Breast epithelium (tissue), 4 donors: Measurements from ENCODE around the gene DCDC2B. TPM values are rescaled to one million over a fixed set of nuclear protein-coding genes. Genes with fewer than 3 reads are reported as not detected.
A peak's percentile ranks its signal among the peaks of the same experiment; 100 is the strongest.

Source experiments
- DNase-seq, 2 donors: peaks; one replicate each; pipeline ENCODE4 v3.0.0-alpha.2; 2019; ENCODE audit warnings: low spot score in 2 of 2
- H3K27ac ChIP-seq, 2 donors: fragments of 200-600 bp; sonication (generic) in 1 of 2; one replicate each; pipeline ENCODE4 v1.5.1; 2016 to 2019; ENCODE audit warnings: mild to moderate bottlenecking in 1 of 2
- H3K27me3 ChIP-seq, 2 donors: fragments of 200-600 bp; sonication (generic) in 1 of 2; one replicate each; pipeline versions ENCODE4 v1.5.1 to v1.6.0; 2017 to 2019; ENCODE audit warnings: control low read depth in 1 of 2, mild to moderate bottlenecking in 1 of 2
- H3K36me3 ChIP-seq: fragments of 200-600 bp; one replicate; pipeline ENCODE4 v1.5.1; 2019
- H3K4me1 ChIP-seq, 2 donors: fragments of 200-600 bp; sonication (generic); one replicate each; pipeline ENCODE4 v1.5.1; 2016 to 2019; ENCODE audit warnings: control low read depth in 1 of 2
- H3K4me3 ChIP-seq, 3 donors: fragments of 200-600 bp; sonication (generic); 1 replicate in 2 of 3; 2 replicates in 1 of 3; pipeline ENCODE4 v1.5.1; 2016 to 2019; ENCODE audit warnings: mild to moderate bottlenecking in 3 of 3, moderate library complexity in 2 of 3
- H3K9me3 ChIP-seq, 2 donors: fragments of 200-600 bp; sonication (generic) in 1 of 2; one replicate each; pipeline ENCODE4 v1.5.1; 2016 to 2019; ENCODE audit warnings: control low read depth in 1 of 2
- CTCF ChIP-seq, 3 donors: fragments of 450-650 bp; IDR thresholded peaks; one replicate each; pipeline ENCODE4 v1.5.1; 2016 to 2017; ENCODE audit warnings: antibody characterized with exemption in 3 of 3, mild to moderate bottlenecking in 3 of 3, moderate library complexity in 3 of 3
- POLR2A ChIP-seq: fragments of 450-650 bp; IDR thresholded peaks from one replicate; pipeline ENCODE4 v1.6.1; 2016; ENCODE audit warnings: antibody characterized with exemption, mild to moderate bottlenecking, moderate library complexity
- POLR2AphosphoS5 ChIP-seq, 3 donors: sonication (generic); formaldehyde crosslinking; IDR thresholded peaks; one replicate each; pipeline ENCODE4 v1.6.1; 2017; ENCODE audit warnings: antibody characterized with exemption in 3 of 3
- intact Hi-C: fragments of 100-400 bp; cut with DNase I; formaldehyde crosslinking; loops from one replicate; pipeline ENCODE4 v1.15.1; 2023; ENCODE audit warnings: low total_unique reads
- total RNA-seq, 3 donors: library from RNA; depleted of rRNA; stranded (reverse); fragments of >200 nt; gene quantifications; one replicate each; pipeline ENCODE4 v1.1.0, GENCODE V29; 2016

Gene DCDC2B
- total RNA-seq, 3 donors from 2014 or later = 0.33 TPM; not detected in 2

DNA sequence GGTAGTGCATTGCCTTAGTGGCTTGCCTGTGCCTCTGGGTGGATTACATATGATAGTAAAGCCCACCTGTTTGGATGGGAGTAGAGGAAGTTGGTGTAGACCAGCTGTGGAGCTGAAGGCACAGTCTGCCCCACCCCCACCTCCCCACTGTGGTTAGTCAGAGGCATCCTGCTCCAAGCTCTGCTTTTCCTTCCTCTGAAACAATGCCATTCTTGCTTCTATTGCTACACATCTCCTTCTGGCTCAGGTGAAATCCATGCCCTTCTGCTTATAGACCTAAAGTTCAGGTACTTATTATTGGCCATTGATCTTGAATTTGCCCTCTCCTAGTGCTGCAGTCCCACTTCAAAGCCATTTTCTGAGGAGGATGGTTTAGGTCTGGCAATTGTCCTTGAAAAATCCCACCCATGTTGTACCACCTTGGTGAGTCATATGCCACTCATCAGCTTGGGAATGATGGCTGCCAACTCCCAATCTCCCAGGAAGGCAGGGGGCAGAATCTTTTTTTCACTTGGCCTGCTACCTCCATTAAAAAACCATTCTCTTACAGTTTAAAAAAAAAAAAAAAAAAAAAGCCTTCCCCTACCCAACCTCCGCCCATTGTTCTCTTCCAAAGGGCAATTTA is 36.2 kb upstream of the DCDC2B start:
- H3K4me3 ChIP-seq = no peak overlapping the region
- H3K27ac ChIP-seq = no peak overlapping the region
- H3K9me3 ChIP-seq = no peaks in the 10 kb centered on the region
- no peaks in the 10 kb centered on the region for H3K27me3 ChIP-seq
- TF ChIP-seq POLR2A (no peak), POLR2AphosphoS5 (IDR thresholded peaks at IDR 0.05) (no peak), CTCF (IDR thresholded peaks at IDR 0.05) (no peak)
- peaks cover 15% of the 10 kb centered on the region for H3K36me3 ChIP-seq
- no peaks in the 10 kb centered on the region for H3K4me1 ChIP-seq
- no peak for DNase-seq
- intact Hi-C loops = no loop called here

- no peak for DNase-seq
- H3K9me3 ChIP-seq = no peaks in the 10 kb centered on the region
- intact Hi-C loops = no loop called here
- peak overlapping the region; percentile 62 to 76 (median 71) for H3K4me3 ChIP-seq
- no peaks in the 10 kb centered on the region for H3K36me3 ChIP-seq
- peaks cover 0 to 18% of the 10 kb centered on the region in 2 donors for H3K4me1 ChIP-seq
- TF ChIP-seq CTCF (IDR thresholded peaks at IDR 0.05) (no peak), POLR2A (no peak), POLR2AphosphoS5 (IDR thresholded peaks at IDR 0.05) (no peak)
- peak overlapping the region; percentile 91 to 98 for H3K27ac ChIP-seq
- no peaks in the 10 kb centered on the region for H3K27me3 ChIP-seq
These were observed 30.3 kb upstream of the DCDC2B start for GRCh38 chr1:32178380-32179192.

DNA sequence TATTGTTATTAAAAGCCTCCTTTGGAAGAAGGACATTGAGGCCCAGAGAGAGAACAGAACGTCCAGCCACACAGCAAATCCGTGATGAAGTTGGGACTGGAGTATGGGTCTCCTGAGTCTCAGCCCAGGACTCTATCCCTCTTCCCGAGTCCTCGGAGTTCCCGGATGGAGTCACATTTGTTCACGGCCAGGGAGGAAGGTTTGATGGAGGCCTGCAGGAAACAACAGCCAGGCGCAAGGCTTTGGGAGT is 29.8 kb upstream of the DCDC2B start:
- intact Hi-C loops = no loop called here
- peaks cover 0 to 20% of the 10 kb centered on the region in 2 donors for H3K4me1 ChIP-seq
- TF ChIP-seq CTCF (IDR thresholded peaks at IDR 0.05) = no peak
- no peak for TF ChIP-seq POLR2A
- no peak for TF ChIP-seq POLR2AphosphoS5 (IDR thresholded peaks at IDR 0.05)
- no peaks in the 10 kb centered on the region for H3K9me3 ChIP-seq
- peak overlapping the region; percentile 62 to 76 (median 71) for H3K4me3 ChIP-seq
- H3K27ac ChIP-seq = peak overlapping the region; percentile 91 to 98
- no peaks in the 10 kb centered on the region for H3K27me3 ChIP-seq
- no peak for DNase-seq
- no peaks in the 10 kb centered on the region for H3K36me3 ChIP-seq

DNA sequence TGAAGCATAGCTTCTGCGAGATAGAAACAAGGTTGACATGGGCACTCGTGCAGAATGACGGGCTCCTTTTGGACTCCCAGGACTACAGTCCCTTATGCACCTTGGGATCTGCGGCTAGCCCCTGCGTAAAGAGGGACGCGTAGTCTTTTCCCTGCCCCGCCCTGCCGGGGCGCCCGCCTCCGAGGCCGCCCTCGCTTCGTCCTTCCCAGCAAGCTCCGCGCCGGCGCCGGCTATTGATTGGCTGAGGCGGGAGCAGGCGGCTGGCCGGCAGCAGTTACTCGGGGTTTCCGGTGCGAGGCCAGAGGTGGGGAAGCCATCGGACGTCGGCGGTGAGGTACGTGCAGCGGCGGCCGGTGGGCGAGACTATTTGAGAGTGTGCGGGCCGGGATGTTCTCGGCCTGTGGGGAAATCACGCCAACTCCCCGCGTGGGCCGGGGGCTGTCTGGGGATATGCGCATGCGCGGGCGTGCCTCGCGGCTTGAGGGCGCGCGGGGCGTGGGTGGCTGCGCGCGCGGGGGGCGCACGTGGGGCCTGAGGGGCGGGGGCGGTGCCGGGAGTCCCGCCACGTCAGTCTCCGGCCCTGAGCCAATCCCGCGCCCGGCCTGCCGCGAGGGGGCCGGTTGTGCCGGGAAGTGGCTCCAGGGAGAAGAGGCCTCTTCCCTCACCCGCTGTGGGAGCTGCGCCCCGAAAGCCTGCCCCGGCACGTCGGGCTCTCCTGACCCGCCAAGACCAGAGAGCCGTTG is 29.3 kb upstream of the DCDC2B start, which contains the start of gene TXLNA:
TXLNA (plus strand) TSS at position 233 of the 743 bp plus-strand sequence. CDS start 671 bp downstream, outside the sequence.
- H3K9me3 ChIP-seq = no peaks in the 10 kb centered on the region
- peak within 1 kb of the TSS; percentile 62 to 76 (median 71) for H3K4me3 ChIP-seq
- H3K27me3 ChIP-seq = no peaks in the 10 kb centered on the region
- no peaks in the 10 kb centered on the region for H3K36me3 ChIP-seq
- peak within 1 kb of the TSS; percentile 91 to 98 for H3K27ac ChIP-seq
- TF ChIP-seq POLR2A (no peak), POLR2AphosphoS5 (IDR thresholded peaks at IDR 0.05) (peak; percentile 60 to 82 (median 73)), CTCF (IDR thresholded peaks at IDR 0.05) (peak in 2 of 3 donors; percentile 12 to 27)
- intact Hi-C loops = no loop called here
- peaks cover 0 to 21% of the 10 kb centered on the region in 2 donors for H3K4me1 ChIP-seq
- peak; percentile 91 to 92 for DNase-seq
